Neuronal stem cell (in vitro differentiated cells): Measurements from ENCODE around the gene SOD3.

Experiments used
- DNase-seq: peaks from one replicate; pipeline ENCODE4 v3.0.0-alpha.2; 2013; ENCODE audit warnings: low spot score
- H2AFZ ChIP-seq: one replicate; pipeline ENCODE4 v1.6.1; 2013; ENCODE audit warnings: mild to moderate bottlenecking, low read length, inconsistent platforms
- H2AK5ac ChIP-seq: 2 replicates; pipeline ENCODE4 v1.6.1; 2013; ENCODE audit warnings: low read depth, mild to moderate bottlenecking, inconsistent platforms, low read length, moderate library complexity, mixed read lengths
- H2BK120ac ChIP-seq: 2 replicates; pipeline ENCODE4 v1.6.1; 2013; ENCODE audit warnings: low read depth, mild to moderate bottlenecking, inconsistent platforms, low read length, moderate library complexity, mixed read lengths
- H2BK12ac ChIP-seq: one replicate; pipeline ENCODE4 v1.6.1; 2013; ENCODE audit warnings: low read length, inconsistent platforms
- H2BK15ac ChIP-seq: 2 replicates; pipeline ENCODE4 v1.6.1; 2013; ENCODE audit warnings: mild to moderate bottlenecking, low read length, inconsistent platforms, mixed read lengths
- H2BK5ac ChIP-seq: one replicate; pipeline ENCODE4 v1.6.1; 2013; ENCODE audit warnings: inconsistent platforms, mild to moderate bottlenecking, low read length, moderate library complexity
- H3K14ac ChIP-seq: one replicate; pipeline ENCODE4 v1.6.1; 2013; ENCODE audit warnings: low read length, inconsistent platforms
- H3K18ac ChIP-seq: 2 replicates; pipeline ENCODE4 v1.6.1; 2013; ENCODE audit warnings: low read length, inconsistent platforms
- H3K23ac ChIP-seq: 2 replicates; pipeline ENCODE4 v1.6.1; 2013; ENCODE audit warnings: low read depth, mild to moderate bottlenecking, mixed read lengths, low read length, inconsistent platforms; ENCODE audit not compliant: poor library complexity
- H3K27ac ChIP-seq: replicated peaks from 3 replicates; pipeline ENCODE4 v1.5.1; 2013; ENCODE audit warnings: low read length, inconsistent platforms
- H3K27me3 ChIP-seq, 3 experiments: 2 replicates each; pipeline ENCODE4 v1.6.1; 2013; ENCODE audit warnings: low read length in 3 of 3, mild to moderate bottlenecking in 2 of 3, inconsistent platforms in 1 of 3, low read depth in 1 of 3, mixed read lengths in 1 of 3, moderate library complexity in 1 of 3; ENCODE audit not compliant: control insufficient read depth in 3 of 3, insufficient read depth in 3 of 3
- H3K36me3 ChIP-seq, 2 donors: replicated peaks in 1 of 2; 2 replicates each; pipeline ENCODE4 v1.6.1; 2013; ENCODE audit warnings: low read length in 2 of 2; ENCODE audit not compliant: control insufficient read depth in 2 of 2, insufficient read depth in 2 of 2
- H3K4ac ChIP-seq: 2 replicates; pipeline ENCODE4 v1.6.1; 2013; ENCODE audit warnings: inconsistent platforms, mild to moderate bottlenecking, low read length, moderate library complexity
- H3K4me1 ChIP-seq, 2 donors: 1 replicate in 1 of 2; 2 replicates in 1 of 2; pipeline ENCODE4 v1.6.1; 2013; ENCODE audit warnings: low read length in 2 of 2, low read depth in 1 of 2; ENCODE audit not compliant: control insufficient read depth in 2 of 2, insufficient read depth in 1 of 2
- H3K4me2 ChIP-seq: one replicate; pipeline ENCODE4 v1.6.1; 2013; ENCODE audit warnings: mild to moderate bottlenecking, low read length, inconsistent platforms; ENCODE audit not compliant: insufficient read depth, poor library complexity, severe bottlenecking
- H3K4me3 ChIP-seq, 2 donors: 2 replicates each; pipeline ENCODE4 v1.5.1; 2013; ENCODE audit warnings: low read length in 2 of 2, mild to moderate bottlenecking in 2 of 2, inconsistent platforms in 1 of 2, moderate library complexity in 1 of 2
- H3K79me1 ChIP-seq: one replicate; pipeline ENCODE4 v1.6.1; 2013; ENCODE audit warnings: low read depth, mild to moderate bottlenecking, inconsistent platforms, low read length, moderate library complexity
- H3K9ac ChIP-seq: one replicate; pipeline ENCODE4 v1.6.1; 2013; ENCODE audit warnings: mild to moderate bottlenecking, low read depth, low read length, inconsistent platforms; ENCODE audit not compliant: poor library complexity
- H3K9me3 ChIP-seq, 2 donors: replicated peaks in 1 of 2; 2 replicates each; pipeline versions ENCODE3 to v1.6.1; 2013; ENCODE audit warnings: low read length in 2 of 2, mild to moderate bottlenecking in 2 of 2, inconsistent platforms in 1 of 2, low read depth in 1 of 2, mixed read lengths in 1 of 2, moderate library complexity in 1 of 2; ENCODE audit not compliant: control insufficient read depth in 2 of 2, insufficient read depth in 1 of 2
- H4K8ac ChIP-seq: one replicate; pipeline ENCODE4 v1.6.1; 2013; ENCODE audit warnings: low read depth, mild to moderate bottlenecking, inconsistent platforms, low read length, moderate library complexity
- H4K91ac ChIP-seq: one replicate; pipeline ENCODE4 v1.6.1; 2013; ENCODE audit warnings: low read length, low read depth, mild to moderate bottlenecking, inconsistent platforms; ENCODE audit not compliant: poor library complexity
- WGBS, 2 donors: extraction: QIAGEN DNeasy Blood & Tissue Kit; methylation state at CpG; one replicate each; pipeline ENCODE4 v1.1.7; 2013; ENCODE audit warnings: missing lambda C conversion rate in 2 of 2, mixed read lengths in 1 of 2; ENCODE audit not compliant: insufficient read length in 2 of 2, insufficient replicate concordance in 1 of 2; ENCODE audit errors: extremely low coverage in 2 of 2; 5-methylcytosine and 5-hydroxymethylcytosine counted together

The SOD3 gene

DNA sequence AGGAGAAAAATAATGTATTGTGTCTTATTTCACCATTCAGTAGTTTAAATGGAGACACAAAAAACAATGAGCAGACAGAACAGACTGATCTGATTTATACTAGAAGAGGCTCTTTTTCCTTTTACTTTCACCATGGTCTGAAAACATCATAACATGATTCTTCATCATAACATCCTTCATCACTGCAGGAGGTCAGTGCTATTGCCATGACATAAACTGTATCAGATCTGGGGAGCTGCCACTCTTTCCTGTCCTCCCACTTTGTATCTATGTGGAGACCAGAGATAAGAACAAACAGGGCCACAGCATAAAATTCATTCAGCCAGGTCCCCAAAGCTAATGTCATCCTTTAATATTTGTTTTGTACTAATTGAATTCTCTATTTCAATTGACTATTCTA lies 25.2 kb downstream of the SOD3 start:
- Histone ChIP-seq H2BK5ac (no peak overlapping the region), H3K23ac (no peak overlapping the region), H3K27ac (no peak overlapping the region), H3K4ac (no peak overlapping the region), H3K4me1 (peaks cover 0 to 7% of the 10 kb centered on the region in 2 donors), H3K4me2 (no peak overlapping the region), H4K8ac (no peak overlapping the region), H2AK5ac (no peak overlapping the region), H3K36me3 (no peaks in the 10 kb centered on the region), H3K18ac (no peak overlapping the region), H4K91ac (no peak overlapping the region), H2BK12ac (no peak overlapping the region), H2BK15ac (no peak overlapping the region), H3K14ac (no peak overlapping the region), H3K79me1 (peaks cover 3% of the 10 kb centered on the region), H3K9ac (no peak overlapping the region), H3K9me3 (no peaks in the 10 kb centered on the region), H3K27me3 (no peaks in the 10 kb centered on the region), H3K4me3 (no peak overlapping the region), H2BK120ac (no peak overlapping the region), H2AFZ (no peak overlapping the region)
- no peak for DNase-seq

DNA sequence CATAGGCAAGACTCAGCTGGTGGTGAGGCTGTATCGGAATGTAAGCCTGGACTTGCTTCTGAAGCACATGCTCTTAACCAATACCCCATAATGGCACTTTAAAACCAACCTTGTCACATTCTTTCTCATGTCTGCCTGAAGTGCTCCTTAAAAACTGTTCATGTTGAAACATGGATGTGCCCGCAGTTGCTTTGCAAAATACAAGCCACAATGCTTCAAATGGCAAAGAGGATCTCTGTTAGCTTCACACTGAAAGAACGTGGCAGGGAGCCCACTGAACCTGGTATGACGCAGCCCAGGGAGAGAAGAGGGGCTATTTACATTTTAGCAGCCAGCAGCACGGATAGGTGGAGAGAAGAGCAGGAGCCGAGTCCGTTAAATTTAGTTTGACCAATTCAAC lies 29.3 kb downstream of the SOD3 start:
- WGBS, 2 donors = no CpG with 5 or more reads among the region's 7 CpGs

DNA sequence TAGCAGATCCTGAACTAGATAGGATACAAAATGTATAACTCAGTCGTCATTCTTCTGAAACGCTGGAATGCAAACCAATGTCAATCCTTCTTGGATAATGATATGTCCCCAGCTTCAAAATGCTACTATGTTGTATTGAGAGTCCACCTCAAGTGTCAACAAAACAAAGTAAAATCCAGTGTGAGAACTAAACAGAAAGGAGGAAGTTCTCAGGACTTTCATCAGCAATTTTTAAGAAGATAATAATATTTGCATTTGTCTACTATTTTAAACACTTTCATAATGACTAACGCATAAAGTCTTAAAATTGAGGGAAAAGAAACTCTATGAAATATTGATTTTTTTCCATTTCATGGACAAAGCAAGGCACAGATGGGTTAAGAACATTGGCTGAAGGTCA lies 36.3 kb downstream of the SOD3 start:
- Histone ChIP-seq H3K18ac (no peak overlapping the region), H3K23ac (no peak overlapping the region), H2BK15ac (no peak overlapping the region), H4K91ac (no peak overlapping the region), H2BK120ac (no peak overlapping the region), H3K9me3 (no peaks in the 10 kb centered on the region), H2BK5ac (no peak overlapping the region), H2AFZ (no peak overlapping the region), H3K4me3 (no peak overlapping the region), H3K4ac (no peak overlapping the region), H3K14ac (no peak overlapping the region), H3K27me3 (no peaks in the 10 kb centered on the region), H3K79me1 (no peaks in the 10 kb centered on the region), H2AK5ac (no peak overlapping the region), H4K8ac (no peak overlapping the region), H3K9ac (no peak overlapping the region), H3K27ac (no peak overlapping the region), H3K36me3 (peaks cover 0 to 3% of the 10 kb centered on the region in 2 donors), H2BK12ac (no peak overlapping the region), H3K4me2 (no peak overlapping the region), H3K4me1 (no peaks in the 10 kb centered on the region)
- no CpG with 5 or more reads among the region's 3 CpGs for WGBS, 2 donors
- no peak for DNase-seq

More for the DNA sequence above, 29.3 kb downstream of the SOD3 start:
- Histone ChIP-seq H3K27ac (no peak overlapping the region), H4K8ac (no peak overlapping the region), H2AK5ac (no peak overlapping the region), H2AFZ (no peak overlapping the region), H3K18ac (peak overlapping the region; percentile 11), H2BK15ac (no peak overlapping the region), H3K4me1 (peaks cover 0 to 3% of the 10 kb centered on the region in 2 donors), H4K91ac (no peak overlapping the region), H3K27me3 (no peaks in the 10 kb centered on the region), H3K79me1 (peaks cover 1% of the 10 kb centered on the region), H3K4me3 (no peak overlapping the region), H2BK5ac (no peak overlapping the region), H3K4ac (no peak overlapping the region), H2BK12ac (no peak overlapping the region), H3K36me3 (no peaks in the 10 kb centered on the region), H3K9ac (no peak overlapping the region), H3K14ac (no peak overlapping the region), H3K23ac (no peak overlapping the region), H2BK120ac (no peak overlapping the region), H3K9me3 (no peaks in the 10 kb centered on the region), H3K4me2 (no peak overlapping the region)
- no peak for DNase-seq

DNA sequence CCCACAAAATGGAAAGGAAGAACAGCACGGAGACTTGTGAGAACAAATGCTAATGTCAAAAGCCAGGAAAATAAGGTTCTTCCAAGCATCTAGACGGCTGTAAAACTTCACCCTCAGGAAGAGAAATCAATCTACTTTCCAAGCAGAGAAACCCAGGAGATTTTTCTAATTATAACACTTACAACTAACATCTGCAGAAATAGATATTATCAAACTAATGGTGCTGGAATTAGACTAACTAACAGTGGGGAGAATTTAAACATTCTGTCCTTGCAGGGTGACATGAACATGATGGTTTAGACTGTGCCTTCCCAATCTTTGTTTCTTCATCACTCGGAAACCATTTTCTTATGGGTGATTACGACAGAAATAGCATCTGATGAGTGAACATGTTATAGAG lies 40.3 kb downstream of the SOD3 start:
- Histone ChIP-seq H2BK5ac (no peak overlapping the region), H3K27me3 (no peaks in the 10 kb centered on the region), H3K4ac (no peak overlapping the region), H2BK120ac (no peak overlapping the region), H3K9me3 (no peaks in the 10 kb centered on the region), H4K91ac (no peak overlapping the region), H3K23ac (no peak overlapping the region), H4K8ac (no peak overlapping the region), H3K27ac (no peak overlapping the region), H3K18ac (no peak overlapping the region), H2BK12ac (no peak overlapping the region), H3K4me3 (no peak overlapping the region), H3K9ac (no peak overlapping the region), H3K4me2 (no peak overlapping the region), H3K36me3 (no peaks in the 10 kb centered on the region), H2BK15ac (no peak overlapping the region), H3K14ac (no peak overlapping the region), H3K79me1 (no peaks in the 10 kb centered on the region), H2AFZ (no peak overlapping the region), H2AK5ac (no peak overlapping the region), H3K4me1 (peaks cover 0 to 3% of the 10 kb centered on the region in 2 donors)
- WGBS, 2 donors = no CpG with 5 or more reads among the region's 4 CpGs
- DNase-seq = no peak
